GM12874 (cell line): ENCODE measurements around the gene ELP2.

Experiments used
- TF ChIP-seq, protein P1 (sequence below): IDR thresholded peaks from 2 replicates; pipeline ENCODE4 v1.5.1; 2011; ENCODE audit warnings: low read depth, mild to moderate bottlenecking, control low read depth, low read length, moderate library complexity; ENCODE audit not compliant: insufficient read depth

Gene ELP2

DNA sequence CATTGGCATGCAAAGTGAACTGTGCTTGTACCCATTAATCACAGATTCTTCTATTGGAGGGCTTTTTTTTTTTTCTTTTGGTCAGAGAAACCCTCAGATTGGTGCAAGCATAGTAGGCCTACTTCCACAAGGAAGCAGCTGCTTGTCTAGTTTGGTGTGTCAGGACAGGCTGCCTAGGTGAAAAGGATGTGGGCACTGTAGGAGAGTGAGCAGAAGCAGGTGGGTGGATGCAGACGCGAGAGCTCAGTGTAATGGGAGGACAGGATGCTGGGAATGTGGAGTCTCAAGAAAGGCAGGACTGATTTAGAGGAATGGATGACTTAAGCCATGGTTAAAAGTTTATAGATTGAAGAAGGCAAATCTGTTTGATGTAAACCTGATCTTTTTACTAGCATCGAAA is 3.1 kb downstream of the ELP2 start:
- TF ChIP-seq, protein P1, sequence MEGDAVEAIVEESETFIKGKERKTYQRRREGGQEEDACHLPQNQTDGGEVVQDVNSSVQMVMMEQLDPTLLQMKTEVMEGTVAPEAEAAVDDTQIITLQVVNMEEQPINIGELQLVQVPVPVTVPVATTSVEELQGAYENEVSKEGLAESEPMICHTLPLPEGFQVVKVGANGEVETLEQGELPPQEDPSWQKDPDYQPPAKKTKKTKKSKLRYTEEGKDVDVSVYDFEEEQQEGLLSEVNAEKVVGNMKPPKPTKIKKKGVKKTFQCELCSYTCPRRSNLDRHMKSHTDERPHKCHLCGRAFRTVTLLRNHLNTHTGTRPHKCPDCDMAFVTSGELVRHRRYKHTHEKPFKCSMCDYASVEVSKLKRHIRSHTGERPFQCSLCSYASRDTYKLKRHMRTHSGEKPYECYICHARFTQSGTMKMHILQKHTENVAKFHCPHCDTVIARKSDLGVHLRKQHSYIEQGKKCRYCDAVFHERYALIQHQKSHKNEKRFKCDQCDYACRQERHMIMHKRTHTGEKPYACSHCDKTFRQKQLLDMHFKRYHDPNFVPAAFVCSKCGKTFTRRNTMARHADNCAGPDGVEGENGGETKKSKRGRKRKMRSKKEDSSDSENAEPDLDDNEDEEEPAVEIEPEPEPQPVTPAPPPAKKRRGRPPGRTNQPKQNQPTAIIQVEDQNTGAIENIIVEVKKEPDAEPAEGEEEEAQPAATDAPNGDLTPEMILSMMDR: no peak

DNA sequence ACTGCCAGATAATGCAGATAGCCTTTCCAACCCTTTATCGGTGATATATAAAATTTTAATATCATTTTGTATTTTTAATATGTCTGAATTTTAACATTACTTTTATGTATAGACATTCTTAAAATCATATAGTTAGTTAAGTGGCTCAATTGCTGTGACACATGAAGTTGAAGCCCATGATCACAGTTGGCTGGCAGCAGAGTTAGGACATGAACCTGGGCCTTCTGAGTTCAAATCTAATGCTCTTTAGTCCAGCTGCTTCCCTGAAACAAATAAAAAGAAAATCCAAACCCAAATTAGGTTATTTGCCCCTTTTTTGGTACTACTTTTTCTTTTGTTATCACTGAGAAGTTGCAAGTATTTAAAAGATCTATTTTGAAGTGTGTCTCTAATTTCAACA is 5.6 kb downstream of the ELP2 start:
- TF ChIP-seq, protein P1: no peak

DNA sequence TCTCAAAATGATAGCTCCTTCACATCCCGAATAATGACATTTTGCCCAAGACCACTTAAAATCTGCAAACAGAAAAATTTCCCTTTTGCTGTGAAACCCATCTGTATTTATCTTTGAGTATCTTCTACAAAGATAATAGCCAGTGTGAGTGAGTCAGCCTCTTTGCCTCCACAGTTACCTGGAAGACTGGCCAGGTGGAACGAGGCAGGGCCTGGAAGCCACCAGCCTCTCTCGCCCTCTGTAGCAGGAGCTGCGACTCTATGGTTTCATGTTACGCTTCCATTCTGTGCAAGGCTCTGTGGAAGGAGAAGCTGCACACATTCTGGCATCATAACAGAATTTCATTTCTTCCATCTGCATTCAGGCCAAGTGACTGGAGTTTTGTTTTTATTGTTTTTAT is 9.5 kb downstream of the ELP2 start:
- TF ChIP-seq, protein P1: no peak

GRCh38 chr18:36141576-36141975 is 11.9 kb downstream of the ELP2 start:
- TF ChIP-seq, protein P1: no peak

DNA sequence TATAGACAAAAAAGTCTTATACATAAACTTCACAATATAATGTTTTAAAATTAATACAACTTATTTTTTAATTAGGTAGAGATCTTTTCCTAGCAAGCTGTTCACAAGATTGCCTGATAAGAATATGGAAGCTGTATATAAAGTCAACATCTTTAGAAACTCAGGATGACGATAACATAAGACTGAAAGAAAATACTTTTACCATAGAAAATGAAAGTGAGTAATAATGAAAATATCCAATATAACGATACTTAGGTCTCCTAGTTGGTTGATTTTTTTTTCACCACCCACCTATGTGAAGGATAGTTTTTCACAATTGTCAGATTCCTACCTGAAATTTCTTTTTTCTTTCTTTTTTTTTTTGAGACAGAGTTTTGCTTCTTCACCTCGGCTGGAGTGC is 13.1 kb downstream of the ELP2 start:
- TF ChIP-seq, protein P1: no peak

DNA sequence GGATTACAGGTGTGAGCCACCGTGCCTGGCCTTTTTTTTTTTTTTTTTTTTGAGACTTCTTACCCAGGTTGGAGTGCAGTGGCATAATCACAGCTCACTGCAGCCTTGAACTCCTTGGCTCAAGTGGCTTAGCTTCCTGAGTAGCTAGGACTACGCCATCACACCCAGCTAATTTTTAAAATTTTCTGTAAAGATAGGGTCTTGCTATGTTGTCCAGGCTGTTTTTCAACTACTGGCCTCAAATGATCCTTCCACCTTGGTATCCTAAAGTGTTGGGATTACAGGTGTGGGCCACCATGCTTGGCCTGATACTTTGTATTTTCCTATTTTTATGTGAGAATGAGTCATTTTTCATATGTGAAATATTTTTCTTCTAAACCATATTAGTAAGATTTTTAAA is 13.7 kb downstream of the ELP2 start:
- TF ChIP-seq, protein P1: no peak

DNA sequence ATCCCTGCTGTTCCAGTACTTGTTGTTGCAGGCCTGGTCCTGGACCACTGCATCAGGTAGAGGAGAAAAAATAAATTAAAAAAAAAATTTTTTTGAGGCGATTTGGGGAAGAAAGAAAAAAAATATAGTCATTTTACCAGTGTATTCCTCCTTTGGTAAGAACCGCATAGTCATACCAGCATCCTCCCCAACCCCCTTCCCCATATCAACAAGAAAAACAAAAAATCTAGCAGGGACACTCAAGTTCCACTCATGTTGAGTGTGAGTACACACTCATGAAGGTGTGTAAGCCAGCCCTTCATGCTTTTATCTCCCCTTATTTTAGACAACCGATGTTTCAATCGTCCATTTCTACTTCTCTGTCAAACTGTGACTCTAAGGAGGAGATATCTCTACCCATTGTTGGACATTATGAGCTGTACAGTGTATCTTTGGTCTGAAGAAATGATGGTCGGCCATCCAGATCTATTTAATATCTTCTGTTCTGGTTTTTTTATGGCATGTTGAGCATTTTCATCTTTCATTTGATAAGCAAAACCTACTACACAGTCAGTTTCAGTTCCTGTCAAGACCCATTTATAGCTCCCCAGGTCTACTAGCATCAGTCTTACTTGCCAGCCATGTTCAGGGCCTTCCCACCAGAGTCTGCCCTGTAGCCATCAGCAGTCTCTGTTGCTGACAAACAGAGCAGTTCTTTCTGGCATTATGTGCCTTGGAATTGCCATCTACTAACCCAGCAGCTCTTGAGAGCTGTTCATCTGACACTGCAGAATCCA is 20.0 kb downstream of the ELP2 start:
- TF ChIP-seq, protein P1: no peak
